IMR-90 (cell line): ENCODE results near the gene SLC25A44. TPM values are rescaled to one million over a fixed set of nuclear protein-coding genes. Genes with fewer than 3 reads are reported as not detected.

Experiments
- ATAC-seq: fragments of 200-7000 bp; cut with Tn5 transposase; 2 replicates; pipeline ENCODE4 v1.9.1; 2020; ENCODE audit warnings: low read depth, mild to moderate bottlenecking, moderate library complexity
- BruUV-seq: library from RNA; stranded (reverse); fragments of 400-500 nt; replicated peaks from 2 replicates; lab custom pipeline; 2021; lab: Mats Ljungman, UMichigan
- CTCF ChIA-PET: fragments of 300-600 bp; formaldehyde crosslinking; extraction: SDS; loops from one replicate; lab custom pipeline; 2021; ENCODE audit warnings: antibody characterized with exemption; lab: Yijun Ruan, JAX
- POLR2A ChIA-PET: fragments of 300-600 bp; sonication (Branson Sonifier 250); formaldehyde crosslinking; loops from one replicate; lab custom pipeline; 2022; ENCODE audit warnings: antibody characterized with exemption; ENCODE audit not compliant: unreplicated experiment; lab: Charles Lee
- DNase-seq: peaks from one replicate; pipeline ENCODE4 v3.0.0; 2013
- H2AFZ ChIP-seq: replicated peaks from 2 replicates; pipeline ENCODE3; 2013; ENCODE audit warnings: low read length, mild to moderate bottlenecking; ENCODE audit not compliant: poor library complexity
- H2AK5ac ChIP-seq: 2 replicates; pipeline ENCODE4 v1.6.1; 2013; ENCODE audit warnings: low read depth, low read length, inconsistent platforms
- H2AK9ac ChIP-seq: replicated peaks from 2 replicates; pipeline ENCODE3; 2013; ENCODE audit warnings: mild to moderate bottlenecking, low read depth, low read length, moderate library complexity; ENCODE audit not compliant: poor library complexity
- H2BK120ac ChIP-seq: 2 replicates; pipeline ENCODE4 v1.6.1; 2013; ENCODE audit warnings: low read depth, low read length, inconsistent platforms
- H2BK15ac ChIP-seq: 3 replicates; pipeline ENCODE4 v1.6.1; 2013; ENCODE audit warnings: low read depth, low read length, inconsistent platforms
- H2BK20ac ChIP-seq: 2 replicates; pipeline ENCODE4 v1.6.1; 2013; ENCODE audit warnings: low read depth, mild to moderate bottlenecking, inconsistent platforms, low read length, moderate library complexity
- H2BK5ac ChIP-seq: 2 replicates; pipeline ENCODE4 v1.6.1; 2013; ENCODE audit warnings: mild to moderate bottlenecking, low read depth, low read length, inconsistent platforms; ENCODE audit not compliant: poor library complexity, severe bottlenecking
- H3K14ac ChIP-seq: replicated peaks from 2 replicates; pipeline ENCODE4 v1.6.1; 2013; ENCODE audit warnings: low read depth, low read length, inconsistent platforms
- H3K18ac ChIP-seq: 2 replicates; pipeline ENCODE4 v1.6.1; 2013; ENCODE audit warnings: low read depth, low read length, control low read depth
- H3K23ac ChIP-seq: 2 replicates; pipeline ENCODE4 v1.6.1; 2013; ENCODE audit warnings: low read depth, low read length, inconsistent platforms
- H3K27ac ChIP-seq: 2 replicates; pipeline ENCODE4 v1.5.1; 2013; ENCODE audit warnings: mild to moderate bottlenecking, control low read depth, low read length; ENCODE audit not compliant: insufficient read depth
- H3K27me3 ChIP-seq: 2 replicates; pipeline ENCODE4 v1.6.1; 2013; ENCODE audit warnings: low read length; ENCODE audit not compliant: control insufficient read depth, insufficient read depth
- H3K36me3 ChIP-seq: 2 replicates; pipeline ENCODE4 v1.6.1; 2013; ENCODE audit warnings: low read length, mixed read lengths; ENCODE audit not compliant: control insufficient read depth, insufficient read depth
- H3K4ac ChIP-seq: 2 replicates; pipeline ENCODE4 v1.6.1; 2013; ENCODE audit warnings: low read depth, low read length, inconsistent platforms
- H3K4me1 ChIP-seq: 2 replicates; pipeline ENCODE4 v1.6.1; 2013; ENCODE audit warnings: low read length, mixed read lengths; ENCODE audit not compliant: control insufficient read depth, insufficient read depth
- H3K4me2 ChIP-seq: 2 replicates; pipeline ENCODE4 v1.6.1; 2013; ENCODE audit warnings: low read depth, mild to moderate bottlenecking, control low read depth, low read length, moderate library complexity
- H3K4me3 ChIP-seq: 2 replicates; pipeline ENCODE4 v1.5.1; 2013; ENCODE audit warnings: low read depth, mild to moderate bottlenecking, control low read depth, low read length, moderate library complexity; ENCODE audit not compliant: insufficient read depth
- H3K56ac ChIP-seq: 2 replicates; pipeline ENCODE4 v1.6.1; 2013; ENCODE audit warnings: low read length, inconsistent platforms; ENCODE audit not compliant: insufficient read depth; ENCODE audit errors: extremely low read depth
- H3K79me1 ChIP-seq, 2 experiments: 2 replicates each; pipeline ENCODE4 v1.6.1; 2013; ENCODE audit warnings: low read length in 2 of 2, inconsistent platforms in 1 of 2, low read depth in 1 of 2
- H3K9ac ChIP-seq: 2 replicates; pipeline ENCODE4 v1.6.1; 2013; ENCODE audit warnings: low read depth, low read length, control low read depth
- H3K9me1 ChIP-seq: 2 replicates; pipeline ENCODE4 v1.6.1; 2013; ENCODE audit warnings: low read length, inconsistent platforms; ENCODE audit not compliant: insufficient read depth
- H3K9me3 ChIP-seq: 2 replicates; pipeline ENCODE4 v1.6.1; 2013; ENCODE audit warnings: low read length; ENCODE audit not compliant: control insufficient read depth, insufficient read depth
- H4K20me1 ChIP-seq: 2 replicates; pipeline ENCODE4 v1.6.1; 2013; ENCODE audit warnings: low read length, inconsistent platforms; ENCODE audit not compliant: insufficient read depth
- H4K5ac ChIP-seq: 2 replicates; pipeline ENCODE4 v1.6.1; 2013; ENCODE audit warnings: mild to moderate bottlenecking, low read depth, low read length, control low read depth
- H4K8ac ChIP-seq, 2 experiments: 2 replicates each; pipeline ENCODE4 v1.6.1; 2013; ENCODE audit warnings: low read depth in 2 of 2, low read length in 2 of 2, control low read depth in 1 of 2, inconsistent platforms in 1 of 2
- H4K91ac ChIP-seq: 2 replicates; pipeline ENCODE4 v1.6.1; 2013; ENCODE audit warnings: low read depth, low read length, inconsistent platforms; ENCODE audit not compliant: insufficient read depth
- BHLHE40 ChIP-seq: fragments of 150-350 bp; IDR thresholded peaks from 2 replicates; pipeline ENCODE4 v1.6.1; 2016; ENCODE audit warnings: mild to moderate bottlenecking, low read depth, low read length
- CEBPB ChIP-seq: IDR thresholded peaks from 2 replicates; pipeline ENCODE4 v1.6.1; 2012; ENCODE audit warnings: low read depth, low read length, improper control_type of control experiment
- CHD1 ChIP-seq: IDR thresholded peaks from 2 replicates; pipeline ENCODE4 v1.6.1; 2012; ENCODE audit warnings: low read depth, low read length, improper control_type of control experiment
- CTCF ChIP-seq: conservative IDR thresholded peaks from 2 replicates; pipeline ENCODE4 v1.5.1; 2012; ENCODE audit warnings: mild to moderate bottlenecking, low read depth, low read length, improper control_type of control experiment
- FOS ChIP-seq: fragments of 150-350 bp; IDR thresholded peaks from 2 replicates; pipeline ENCODE4 v1.6.1; 2016; ENCODE audit warnings: low read depth, low read length
- MAFK ChIP-seq: IDR thresholded peaks from 2 replicates; pipeline ENCODE4 v1.6.1; 2012; ENCODE audit warnings: low read depth, low read length, improper control_type of control experiment
- MAZ ChIP-seq: IDR thresholded peaks from 2 replicates; pipeline ENCODE4 v1.6.1; 2012; ENCODE audit warnings: low read depth, mild to moderate bottlenecking, low read length, improper control_type of control experiment, moderate library complexity, borderline replicate concordance
- MXI1 ChIP-seq: IDR thresholded peaks from 2 replicates; pipeline ENCODE4 v1.6.1; 2012; ENCODE audit warnings: low read depth, mild to moderate bottlenecking, low read length, moderate library complexity, borderline replicate concordance
- NFE2L2 ChIP-seq: fragments of 150-350 bp; IDR thresholded peaks from 2 replicates; pipeline ENCODE4 v1.6.1; 2016; ENCODE audit warnings: low read depth, mild to moderate bottlenecking, low read length
- RAD21 ChIP-seq: IDR thresholded peaks from 2 replicates; pipeline ENCODE4 v1.6.1; 2012; ENCODE audit warnings: low read length, improper control_type of control experiment
- RCOR1 ChIP-seq: IDR thresholded peaks from 2 replicates; pipeline ENCODE4 v1.6.1; 2012; ENCODE audit warnings: mild to moderate bottlenecking, low read length, improper control_type of control experiment; ENCODE audit not compliant: insufficient replicate concordance
- RFX5 ChIP-seq: IDR thresholded peaks from 2 replicates; pipeline ENCODE4 v1.8.0; 2012; ENCODE audit warnings: low read depth, mild to moderate bottlenecking, low read length, moderate library complexity
- SMC3 ChIP-seq: fragments of 150-350 bp; IDR thresholded peaks from 2 replicates; pipeline ENCODE4 v1.6.1; 2016; ENCODE audit warnings: low read depth, mild to moderate bottlenecking, antibody characterized with exemption, low read length, moderate library complexity
- WGBS, 2 experiments: methylation state at CpG; one replicate each; pipeline versions ENCODE4 v1.1.5 to v1.1.7; 2013; ENCODE audit warnings: missing lambda C conversion rate in 2 of 2; ENCODE audit not compliant: insufficient read length in 1 of 2; ENCODE audit errors: extremely low coverage in 2 of 2; 5-methylcytosine and 5-hydroxymethylcytosine counted together
- dilution Hi-C: fragments of 300-500 bp; cut with HindIII; formaldehyde crosslinking; loops from one replicate; pipeline ENCODE4 v1.14.3; 2018; ENCODE audit warnings: low sequenced_read_pairs; ENCODE audit not compliant: unreplicated experiment
- in situ Hi-C: fragments of 300-500 bp; cut with MboI; formaldehyde crosslinking; loops from 3 replicates; pipeline ENCODE4 v1.14.3; 2019; ENCODE audit warnings: low sequenced_read_pairs, inconsistent platforms, mixed read lengths
- intact Hi-C: fragments of 100-400 bp; cut with micrococcal nuclease; formaldehyde crosslinking; loops from 2 replicates; pipeline ENCODE4 v1.10.0; 2022
- polyA plus RNA-seq, 3 experiments: library from polyadenylated mRNA; depleted of rRNA; stranded (reverse); fragments of >200 nt; gene quantifications; 2 replicates each; pipeline ENCODE4 v1.2.3, GENCODE V29; 2012; ENCODE audit warnings: low replicate concordance in 1 of 3
- total RNA-seq: library from RNA; depleted of rRNA; stranded (reverse); fragments of >200 nt; gene quantifications from 2 replicates; pipeline ENCODE4 v1.2.3, GENCODE V29; 2012
- TF ChIP-seq, protein P1 (sequence below): fragments of 150-350 bp; IDR thresholded peaks from 2 replicates; pipeline ENCODE4 v1.6.1; 2017; ENCODE audit warnings: mild to moderate bottlenecking, antibody characterized with exemption, low read length, low read depth
- TF ChIP-seq, protein P2 (sequence below): fragments of 150-350 bp; IDR thresholded peaks from 2 replicates; pipeline ENCODE4 v1.6.1; 2016; ENCODE audit warnings: low read depth, mild to moderate bottlenecking, low read length, moderate library complexity, borderline replicate concordance

SLC25A44 gene
- total and polyA plus RNA-seq, 2 of the 4 experiments (the other 2 are of a cell fraction) = 12.7 to 20.2 TPM

- dilution Hi-C loops (no loop called here), intact Hi-C loops (no loop called here), in situ Hi-C loops (loop anchor here (5.0 kb wide), 1 partner anchor 48 kb away; the partner anchor contains the start of gene PMF1)
- Histone ChIP-seq H3K27ac (no peak overlapping the region), H3K23ac (no peak overlapping the region), H4K91ac (no peak overlapping the region), H3K4me1 (peaks cover 8% of the 10 kb centered on the region), H3K36me3 (no peaks in the 10 kb centered on the region), H2BK120ac (no peak overlapping the region), H3K14ac (no peak overlapping the region), H3K9me1 (peaks cover 13% of the 10 kb centered on the region), H2BK15ac (no peak overlapping the region), H3K27me3 (no peaks in the 10 kb centered on the region), H4K20me1 (no peaks in the 10 kb centered on the region), H2AK9ac (no peak overlapping the region), H2BK20ac (no peak overlapping the region), H2BK5ac (no peak overlapping the region), H4K5ac (no peak overlapping the region), H4K8ac (no peak overlapping the region), H3K56ac (no peak overlapping the region), H3K4ac (no peak overlapping the region), H2AFZ (no peak overlapping the region), H3K9ac (no peak overlapping the region), H3K9me3 (no peaks in the 10 kb centered on the region), H3K4me3 (no peak overlapping the region), H2AK5ac (no peak overlapping the region), H3K4me2 (no peak overlapping the region; the same call in 1 of the 2 replicates), H3K79me1 (no peaks in the 10 kb centered on the region), H3K18ac (no peak overlapping the region)
- no TSS peak for BruUV-seq
- WGBS, 2 experiments = no CpG with 5 or more reads among the region's 6 CpGs
- ChIA-PET CTCF (interaction anchor here (0.6 to 1.1 kb wide), 3 partner anchors 9 to 162 kb away, joined by 3 read pairs; no protein-coding TSS in a partner anchor), POLR2A (interaction anchor here (0.6 kb wide), 1 partner anchor 12 kb away, joined by 9 read pairs; no protein-coding TSS in a partner anchor)
- ATAC-seq = no peak
- DNase-seq = no peak
- TF ChIP-seq MAZ = no peak
- TF ChIP-seq CEBPB = no peak
- TF ChIP-seq, protein P1, sequence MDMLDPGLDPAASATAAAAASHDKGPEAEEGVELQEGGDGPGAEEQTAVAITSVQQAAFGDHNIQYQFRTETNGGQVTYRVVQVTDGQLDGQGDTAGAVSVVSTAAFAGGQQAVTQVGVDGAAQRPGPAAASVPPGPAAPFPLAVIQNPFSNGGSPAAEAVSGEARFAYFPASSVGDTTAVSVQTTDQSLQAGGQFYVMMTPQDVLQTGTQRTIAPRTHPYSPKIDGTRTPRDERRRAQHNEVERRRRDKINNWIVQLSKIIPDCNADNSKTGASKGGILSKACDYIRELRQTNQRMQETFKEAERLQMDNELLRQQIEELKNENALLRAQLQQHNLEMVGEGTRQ = no peak
- no peak for TF ChIP-seq MXI1
- TF ChIP-seq RFX5 = no peak
- no peak for TF ChIP-seq RAD21
- no peak for TF ChIP-seq MAFK
- no peak for TF ChIP-seq FOS
- TF ChIP-seq SMC3 = no peak
- no peak for TF ChIP-seq RCOR1
- TF ChIP-seq CTCF = no peak
- TF ChIP-seq, protein P2, sequence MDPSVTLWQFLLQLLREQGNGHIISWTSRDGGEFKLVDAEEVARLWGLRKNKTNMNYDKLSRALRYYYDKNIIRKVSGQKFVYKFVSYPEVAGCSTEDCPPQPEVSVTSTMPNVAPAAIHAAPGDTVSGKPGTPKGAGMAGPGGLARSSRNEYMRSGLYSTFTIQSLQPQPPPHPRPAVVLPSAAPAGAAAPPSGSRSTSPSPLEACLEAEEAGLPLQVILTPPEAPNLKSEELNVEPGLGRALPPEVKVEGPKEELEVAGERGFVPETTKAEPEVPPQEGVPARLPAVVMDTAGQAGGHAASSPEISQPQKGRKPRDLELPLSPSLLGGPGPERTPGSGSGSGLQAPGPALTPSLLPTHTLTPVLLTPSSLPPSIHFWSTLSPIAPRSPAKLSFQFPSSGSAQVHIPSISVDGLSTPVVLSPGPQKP = no peak
- TF ChIP-seq BHLHE40 = no peak
- no peak for TF ChIP-seq NFE2L2
- no peak for TF ChIP-seq CHD1
These were observed 29.6 kb upstream of the SLC25A44 start for GRCh38 chr1:156164125-156164831.
